PC-3 (cell line): Measurements from ENCODE around the gene CFAP161.

Source experiments
- EZH2 ChIP-seq: fragments of 300-600 bp; sonication (generic); IDR thresholded peaks from one replicate; pipeline ENCODE4 v1.6.1; 2017; ENCODE audit warnings: antibody characterized with exemption, mild to moderate bottlenecking, low read length; ENCODE audit not compliant: unreplicated experiment
- EZH2phosphoT487 ChIP-seq: fragments of 300-600 bp; sonication (generic); IDR thresholded peaks from 2 replicates; pipeline ENCODE4 v1.6.1; 2018; ENCODE audit warnings: mild to moderate bottlenecking, antibody characterized with exemption, low read length, borderline replicate concordance
- TF ChIP-seq, protein P1 (sequence below): fragments of 300-600 bp; sonication (generic); conservative IDR thresholded peaks from 2 replicates; pipeline ENCODE4 v1.5.1; 2017; ENCODE audit warnings: antibody characterized with exemption, low read depth, mild to moderate bottlenecking, low read length

DNA sequence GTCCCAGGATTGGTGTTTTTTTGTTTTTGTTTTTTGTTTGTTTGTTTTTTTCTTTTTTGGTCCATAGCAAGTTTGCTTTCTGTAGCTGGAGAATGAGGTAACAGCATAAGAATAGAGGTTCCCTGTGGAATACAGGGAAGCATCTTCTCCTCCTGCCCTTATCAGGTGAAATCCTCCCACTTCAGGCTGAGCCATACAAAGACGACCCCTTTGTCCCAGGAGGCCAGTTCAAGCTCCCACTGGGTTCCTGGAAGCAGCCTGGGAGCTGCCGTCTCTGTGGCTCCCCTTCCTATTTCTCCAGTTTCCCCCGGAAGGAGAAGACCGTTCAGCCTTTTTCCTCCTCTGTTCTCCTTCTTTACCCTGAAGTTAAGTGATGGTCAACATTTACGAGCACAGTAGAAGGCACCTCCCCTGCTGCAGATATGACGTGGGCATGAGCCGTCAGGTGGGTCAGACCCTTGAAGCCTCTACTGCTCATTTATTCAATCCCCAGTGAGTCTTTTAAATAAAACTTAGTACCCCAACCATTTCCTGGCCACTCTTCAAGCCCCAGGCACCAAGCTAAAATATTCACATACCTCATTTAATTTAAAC is 63.7 kb downstream of the CFAP161 start:
- TF ChIP-seq, protein P1, sequence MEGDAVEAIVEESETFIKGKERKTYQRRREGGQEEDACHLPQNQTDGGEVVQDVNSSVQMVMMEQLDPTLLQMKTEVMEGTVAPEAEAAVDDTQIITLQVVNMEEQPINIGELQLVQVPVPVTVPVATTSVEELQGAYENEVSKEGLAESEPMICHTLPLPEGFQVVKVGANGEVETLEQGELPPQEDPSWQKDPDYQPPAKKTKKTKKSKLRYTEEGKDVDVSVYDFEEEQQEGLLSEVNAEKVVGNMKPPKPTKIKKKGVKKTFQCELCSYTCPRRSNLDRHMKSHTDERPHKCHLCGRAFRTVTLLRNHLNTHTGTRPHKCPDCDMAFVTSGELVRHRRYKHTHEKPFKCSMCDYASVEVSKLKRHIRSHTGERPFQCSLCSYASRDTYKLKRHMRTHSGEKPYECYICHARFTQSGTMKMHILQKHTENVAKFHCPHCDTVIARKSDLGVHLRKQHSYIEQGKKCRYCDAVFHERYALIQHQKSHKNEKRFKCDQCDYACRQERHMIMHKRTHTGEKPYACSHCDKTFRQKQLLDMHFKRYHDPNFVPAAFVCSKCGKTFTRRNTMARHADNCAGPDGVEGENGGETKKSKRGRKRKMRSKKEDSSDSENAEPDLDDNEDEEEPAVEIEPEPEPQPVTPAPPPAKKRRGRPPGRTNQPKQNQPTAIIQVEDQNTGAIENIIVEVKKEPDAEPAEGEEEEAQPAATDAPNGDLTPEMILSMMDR: no peak
- TF ChIP-seq EZH2: no peak
- no peak for TF ChIP-seq EZH2phosphoT487
